Left ventricle myocardium inferior (tissue), 1 donor: Measurements from ENCODE around the gene LYPLA2. TPM values are rescaled to one million over a fixed set of nuclear protein-coding genes. Genes with fewer than 3 reads are reported as not detected.

Source experiments
- DNase-seq: peaks from one replicate; pipeline ENCODE4 v3.0.0-alpha.2; 2020
- H3K27ac ChIP-seq: fragments of 200-600 bp; replicated peaks from 2 replicates; pipeline ENCODE4 v1.8.0; 2021
- H3K27me3 ChIP-seq: fragments of 200-600 bp; 2 replicates; pipeline ENCODE4 v1.8.0; 2021; ENCODE audit warnings: low read depth
- H3K36me3 ChIP-seq: fragments of 200-600 bp; 2 replicates; pipeline ENCODE4 v1.8.0; 2021
- H3K4me1 ChIP-seq: fragments of 200-600 bp; 2 replicates; pipeline ENCODE4 v1.8.0; 2021
- H3K4me3 ChIP-seq: fragments of 200-600 bp; 2 replicates; pipeline ENCODE4 v1.8.0; 2021; ENCODE audit warnings: mild to moderate bottlenecking, moderate library complexity
- H3K9me3 ChIP-seq: fragments of 200-600 bp; replicated peaks from 2 replicates; pipeline ENCODE4 v1.8.0; 2021
- intact Hi-C: fragments of 100-400 bp; cut with micrococcal nuclease; formaldehyde crosslinking; loops from one replicate; pipeline ENCODE4 v1.11.0; 2022
- total RNA-seq: library from RNA; stranded (reverse); fragmentation: NEBNext Ultra II Directional; extraction: Animal tissue kit (Norgen Biotek cat#: 25700); gene quantifications from one replicate; pipeline ENCODE4 v1.2.1, GENCODE V29; 2021
- TF ChIP-seq, protein P1 (sequence below): fragments of 200-600 bp; IDR thresholded peaks from 2 replicates; pipeline ENCODE4 v1.8.0; 2021; ENCODE audit warnings: antibody characterized with exemption, mild to moderate bottlenecking, borderline replicate concordance
- donor health status: DM: no; HTN: yes; CAD: no; lungs with severe emphysema.

LYPLA2 gene
- total RNA-seq, 1 donor from 2014 or later, result 26.2 TPM

DNA sequence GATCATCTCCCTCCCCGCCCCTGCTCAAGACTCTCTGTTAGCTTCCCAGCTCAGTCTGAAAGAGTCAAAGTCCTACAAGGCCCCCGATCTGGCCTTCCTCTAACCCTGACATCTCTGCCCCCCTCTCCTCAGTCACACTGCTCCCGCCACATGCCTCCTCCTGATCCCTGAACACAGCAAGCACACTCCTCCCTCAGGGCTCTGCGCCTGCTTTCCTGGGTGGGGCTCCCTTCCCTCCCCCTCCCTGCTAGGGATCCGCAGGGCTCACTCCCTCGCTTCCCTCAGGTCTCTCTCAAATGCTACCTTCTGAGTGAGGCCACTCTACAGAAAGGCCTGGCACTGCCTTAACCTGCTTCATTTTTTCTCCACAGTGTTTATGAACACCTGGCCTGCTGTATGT, 15.3 kb downstream of the LYPLA2 start:
- Histone ChIP-seq H3K4me1 (peaks cover 23% of the 10 kb centered on the region), H3K36me3 (peaks cover 37% of the 10 kb centered on the region), H3K4me3 (no peak overlapping the region), H3K27ac (no peak overlapping the region), H3K9me3 (no peaks in the 10 kb centered on the region), H3K27me3 (no peaks in the 10 kb centered on the region)
- TF ChIP-seq, protein P1, sequence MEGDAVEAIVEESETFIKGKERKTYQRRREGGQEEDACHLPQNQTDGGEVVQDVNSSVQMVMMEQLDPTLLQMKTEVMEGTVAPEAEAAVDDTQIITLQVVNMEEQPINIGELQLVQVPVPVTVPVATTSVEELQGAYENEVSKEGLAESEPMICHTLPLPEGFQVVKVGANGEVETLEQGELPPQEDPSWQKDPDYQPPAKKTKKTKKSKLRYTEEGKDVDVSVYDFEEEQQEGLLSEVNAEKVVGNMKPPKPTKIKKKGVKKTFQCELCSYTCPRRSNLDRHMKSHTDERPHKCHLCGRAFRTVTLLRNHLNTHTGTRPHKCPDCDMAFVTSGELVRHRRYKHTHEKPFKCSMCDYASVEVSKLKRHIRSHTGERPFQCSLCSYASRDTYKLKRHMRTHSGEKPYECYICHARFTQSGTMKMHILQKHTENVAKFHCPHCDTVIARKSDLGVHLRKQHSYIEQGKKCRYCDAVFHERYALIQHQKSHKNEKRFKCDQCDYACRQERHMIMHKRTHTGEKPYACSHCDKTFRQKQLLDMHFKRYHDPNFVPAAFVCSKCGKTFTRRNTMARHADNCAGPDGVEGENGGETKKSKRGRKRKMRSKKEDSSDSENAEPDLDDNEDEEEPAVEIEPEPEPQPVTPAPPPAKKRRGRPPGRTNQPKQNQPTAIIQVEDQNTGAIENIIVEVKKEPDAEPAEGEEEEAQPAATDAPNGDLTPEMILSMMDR, result no peak
- no peak for DNase-seq
- intact Hi-C loops, result no loop called here

DNA sequence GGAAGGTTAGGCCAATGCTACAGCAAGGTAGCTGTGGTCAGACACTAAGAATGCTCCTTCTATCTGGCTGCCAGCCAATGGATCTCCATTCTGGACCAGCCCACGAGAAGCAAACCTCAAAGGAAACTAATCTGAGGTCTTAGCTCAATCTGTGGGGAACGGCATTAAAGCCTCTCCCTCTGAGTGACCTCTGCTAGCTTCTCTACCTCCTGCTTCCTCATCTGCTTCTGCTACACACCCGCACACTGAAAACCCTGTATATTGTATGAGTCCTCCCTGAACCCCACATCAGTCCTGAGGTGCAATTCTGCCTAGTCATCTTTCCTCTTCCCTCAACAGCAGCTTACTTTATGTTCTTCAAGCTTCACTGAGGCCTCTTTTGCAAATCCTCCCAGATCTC, 16.5 kb downstream of the LYPLA2 start:
- no peaks in the 10 kb centered on the region for H3K27me3 ChIP-seq
- no peak overlapping the region for H3K27ac ChIP-seq
- TF ChIP-seq, protein P1, result no peak
- H3K4me3 ChIP-seq, result no peak overlapping the region
- H3K4me1 ChIP-seq, result peaks cover 18% of the 10 kb centered on the region
- H3K9me3 ChIP-seq, result no peaks in the 10 kb centered on the region
- no peak for DNase-seq
- peaks cover 48% of the 10 kb centered on the region for H3K36me3 ChIP-seq
- intact Hi-C loops, result no loop called here

DNA sequence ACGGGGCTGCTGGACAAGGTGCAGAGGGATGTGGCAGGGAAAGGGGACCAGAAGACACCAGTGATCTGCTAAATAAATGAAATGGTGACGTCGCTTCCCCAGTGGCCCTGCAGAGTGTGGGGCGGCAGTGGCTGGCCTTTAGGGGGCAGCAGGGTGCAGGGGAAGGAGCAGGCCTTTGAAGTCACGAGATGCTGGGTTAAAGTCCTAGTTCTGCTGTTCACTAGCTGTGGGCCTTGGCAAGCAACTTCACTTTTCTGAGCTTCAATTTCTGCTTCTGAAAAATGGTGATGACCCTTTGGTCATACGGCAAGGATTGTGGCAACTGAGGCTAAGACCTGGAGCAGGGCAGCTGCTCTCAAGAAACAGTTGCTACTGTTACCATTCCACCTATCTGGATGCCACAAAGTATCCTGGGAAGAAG, 18.8 kb downstream of the LYPLA2 start:
- H3K27me3 ChIP-seq, result no peaks in the 10 kb centered on the region
- DNase-seq, result peak; percentile 75
- H3K36me3 ChIP-seq, result peaks cover 58% of the 10 kb centered on the region
- H3K9me3 ChIP-seq, result no peaks in the 10 kb centered on the region
- H3K4me3 ChIP-seq, result no peak overlapping the region
- H3K27ac ChIP-seq, result peak overlapping the region; percentile 30
- TF ChIP-seq, protein P1, result peak; percentile 84
- intact Hi-C loops, result no loop called here
- peaks cover 18% of the 10 kb centered on the region for H3K4me1 ChIP-seq

GRCh38 chr1:23810818-23811540, 20.0 kb downstream of the LYPLA2 start:
- TF ChIP-seq, protein P1, result peak; percentile 62
- H3K9me3 ChIP-seq, result no peaks in the 10 kb centered on the region
- no peak overlapping the region for H3K4me3 ChIP-seq
- no peak overlapping the region for H3K27ac ChIP-seq
- peaks cover 69% of the 10 kb centered on the region for H3K36me3 ChIP-seq
- no peaks in the 10 kb centered on the region for H3K27me3 ChIP-seq
- intact Hi-C loops, result no loop called here
- H3K4me1 ChIP-seq, result peaks cover 18% of the 10 kb centered on the region
- DNase-seq, result no peak

DNA sequence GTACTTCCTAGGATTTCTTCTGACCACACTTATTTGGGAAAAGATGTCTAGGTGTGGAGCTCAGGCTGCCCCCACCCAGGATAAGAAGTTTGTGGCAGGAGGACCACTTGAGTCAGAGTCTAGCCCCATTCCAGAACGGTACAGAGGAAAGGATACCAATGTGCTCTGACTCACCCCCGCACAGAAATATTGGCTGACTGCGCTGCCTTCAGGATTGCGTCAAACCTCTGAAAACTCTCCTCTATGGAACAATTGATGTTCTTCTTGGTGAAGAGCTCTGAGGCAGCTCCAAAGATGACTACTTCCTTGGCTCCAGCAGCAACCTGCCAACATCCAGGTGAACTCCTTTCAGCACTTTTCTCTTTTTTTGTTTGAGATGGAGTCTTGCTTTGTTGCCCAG, 23.1 kb downstream of the LYPLA2 start:
- intact Hi-C loops, result no loop called here
- no peaks in the 10 kb centered on the region for H3K27me3 ChIP-seq
- H3K9me3 ChIP-seq, result no peaks in the 10 kb centered on the region
- no peak overlapping the region for H3K4me3 ChIP-seq
- no peak overlapping the region for H3K27ac ChIP-seq
- DNase-seq, result no peak
- peaks cover 18% of the 10 kb centered on the region for H3K4me1 ChIP-seq
- H3K36me3 ChIP-seq, result peaks cover 78% of the 10 kb centered on the region
- TF ChIP-seq, protein P1, result no peak
